ENCODE data around the gene ICA1L. TPM values are rescaled to one million over a fixed set of nuclear protein-coding genes. Genes with fewer than 3 reads are reported as not detected.
"Not testable (repeated sequence)": the region's sequence is repeated elsewhere in the genome, so short reads cannot be mapped to it uniquely, and the experiment has no call there.

The ICA1L gene
- polyA plus RNA-seq (ENCODE audit: low read depth in 6 of 6): 1 to 10 TPM in 5 of 6 donors, under 1 TPM in 1; 0.89 to 4.8 (median 3.6) TPM

GRCh38 chr2:202871300-202872141 is at the start of gene ICA1L:
ICA1L (minus strand) TSS chr2:202871766; CDS start chr2:202829009, 42,757 bp downstream.
- H3K27ac Mint-ChIP-seq: peak within 1 kb of the TSS; percentile 63 to 92 (median 76)
- no peaks in the 10 kb centered on the region for H3K27me3 Mint-ChIP-seq
- peak; percentile 50 to 61 for ATAC-seq (ENCODE audit: low read depth in 2 of 2)
- peak; percentile 41 for DNase-seq
- peaks cover 4 to 12% (median 9%) of the 10 kb centered on the region in 3 donors for H3K4me1 Mint-ChIP-seq
- H3K9me3 Mint-ChIP-seq: no peaks in the 10 kb centered on the region
- H3K4me3 Mint-ChIP-seq: peak within 1 kb of the TSS; percentile 88 to 98 (median 97)
- H3K36me3 Mint-ChIP-seq: no peaks in the 10 kb centered on the region

DNA sequence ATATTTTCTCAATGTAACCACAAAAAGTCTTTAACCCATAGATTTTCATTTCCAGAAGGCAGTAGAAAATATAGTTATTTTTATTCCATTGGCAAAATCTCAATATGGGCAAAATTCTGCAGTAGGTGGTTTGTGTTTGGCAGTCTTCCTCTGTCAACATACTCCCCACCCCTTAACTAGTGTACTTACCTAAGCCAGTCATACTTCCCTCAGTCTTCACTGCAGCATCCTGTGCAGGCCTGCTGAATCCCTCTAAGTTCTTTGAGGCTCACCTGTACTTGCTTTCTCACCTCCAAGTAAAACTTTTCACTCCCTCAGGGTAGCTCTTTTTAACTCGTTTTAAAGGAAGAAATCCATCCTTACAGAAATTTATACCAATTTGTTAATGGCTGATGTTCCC is 47.3 kb upstream of the ICA1L start:
- Mint-ChIP-seq H3K27ac (no peak overlapping the region), H3K36me3 (no peaks in the 10 kb centered on the region), H3K4me3 (no peak overlapping the region), H3K27me3 (no peaks in the 10 kb centered on the region), H3K9me3 (no peaks in the 10 kb centered on the region), H3K4me1 (no peaks in the 10 kb centered on the region)
- no peak for DNase-seq
- ATAC-seq (ENCODE audit: low read depth in 2 of 2): no peak

GRCh38 chr2:202912342-202913201 is 41.0 kb upstream of the ICA1L start:
- not testable (repeated sequence) for H3K27me3 Mint-ChIP-seq, H3K36me3 Mint-ChIP-seq, DNase-seq, H3K9me3 Mint-ChIP-seq
- Mint-ChIP-seq H3K27ac (peak overlapping the region; percentile 88 to 99 (median 98)), H3K4me1 (peaks cover 15 to 20% (median 17%) of the 10 kb centered on the region in 3 donors), H3K4me3 (peak overlapping the region; percentile 85 to 100 (median 98))
- ATAC-seq (ENCODE audit: low read depth in 2 of 2): peak; percentile 46 to 52

- peak; percentile 93 for DNase-seq
- Mint-ChIP-seq H3K4me3 (peak within 1 kb of the TSS; percentile 85 to 100 (median 98)), H3K27me3 (no peaks in the 10 kb centered on the region), H3K27ac (peak within 1 kb of the TSS; percentile 88 to 99 (median 98)), H3K36me3 (no peaks in the 10 kb centered on the region), H3K4me1 (peaks cover 15 to 20% (median 17%) of the 10 kb centered on the region in 3 donors), H3K9me3 (no peaks in the 10 kb centered on the region)
- ATAC-seq (ENCODE audit: low read depth in 2 of 2): peak; percentile 83 to 84
Observed at GRCh38 chr2:202911512-202912341, 40.2 kb upstream of the ICA1L start, which contains the start of the genes CARF and WDR12. CARF (plus strand) TSS chr2:202912275; CDS start chr2:202941903, 29,628 bp downstream. WDR12 (minus strand) TSS chr2:202911673; CDS start chr2:202911476, 197 bp downstream.

- Mint-ChIP-seq H3K4me1 (peaks cover 15 to 20% (median 17%) of the 10 kb centered on the region in 3 donors), H3K27me3 (no peaks in the 10 kb centered on the region), H3K9me3 (no peaks in the 10 kb centered on the region), H3K36me3 (no peaks in the 10 kb centered on the region), H3K4me3 (peak overlapping the region; percentile 85 to 100 (median 98)), H3K27ac (peak overlapping the region; percentile 88 to 99 (median 98))
- ATAC-seq (ENCODE audit: low read depth in 2 of 2) (peak; percentile 2 to 3), DNase-seq (no peak)
Observed at GRCh38 chr2:202911203-202911511, 39.6 kb upstream of the ICA1L start.

- DNase-seq (no peak), ATAC-seq (ENCODE audit: low read depth in 2 of 2) (no peak)
- peak overlapping the region in 1 of 6 donors; percentile 99 for H3K27ac Mint-ChIP-seq
- peaks cover 15 to 20% (median 17%) of the 10 kb centered on the region in 3 donors for H3K4me1 Mint-ChIP-seq
- H3K36me3 Mint-ChIP-seq: peaks cover 0 to 1% of the 10 kb centered on the region in 2 donors
- H3K9me3 Mint-ChIP-seq: no peaks in the 10 kb centered on the region
- peak overlapping the region; percentile 85 to 100 (median 98) for H3K4me3 Mint-ChIP-seq
- H3K27me3 Mint-ChIP-seq: no peaks in the 10 kb centered on the region
Observed at GRCh38 chr2:202910698-202911097, 39.1 kb upstream of the ICA1L start.

DNA sequence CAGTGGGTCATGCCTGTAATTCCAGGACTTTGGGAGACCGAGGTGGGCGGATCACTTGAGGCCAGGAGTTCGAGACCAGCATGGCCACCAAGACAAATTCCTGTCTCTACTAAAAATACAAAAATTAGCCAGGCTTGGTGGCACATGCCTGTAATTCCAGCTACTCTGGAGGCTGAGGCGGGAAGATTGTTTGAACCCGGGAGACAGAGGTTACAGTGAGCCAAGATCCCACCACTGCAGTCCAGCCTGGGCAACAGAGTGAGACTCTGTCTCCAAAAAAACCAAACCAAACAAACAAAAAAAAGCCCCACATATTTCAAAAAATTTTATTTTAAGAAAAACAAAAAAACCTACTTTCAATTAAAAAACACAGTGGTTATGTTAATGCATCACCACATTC is 38.7 kb upstream of the ICA1L start:
- H3K27me3 Mint-ChIP-seq; H3K36me3 Mint-ChIP-seq; DNase-seq; H3K9me3 Mint-ChIP-seq; ATAC-seq (ENCODE audit: low read depth in 2 of 2): not testable (repeated sequence)
- Mint-ChIP-seq H3K27ac (peak overlapping the region in 1 of 6 donors; percentile 20), H3K4me1 (peaks cover 15 to 20% (median 17%) of the 10 kb centered on the region in 3 donors), H3K4me3 (peak overlapping the region; percentile 15 to 98 (median 84))

- ATAC-seq (ENCODE audit: low read depth in 2 of 2) (no peak), DNase-seq (no peak)
- Mint-ChIP-seq H3K27ac (peak overlapping the region in 1 of 6 donors; percentile 32), H3K4me1 (peaks cover 15 to 20% (median 17%) of the 10 kb centered on the region in 3 donors), H3K9me3 (peaks cover 0 to 3% (median 0%) of the 10 kb centered on the region in 7 donors), H3K36me3 (peaks cover 4 to 5% of the 10 kb centered on the region in 2 donors), H3K27me3 (no peaks in the 10 kb centered on the region), H3K4me3 (peak overlapping the region in 7 of 8 donors; percentile 39 to 98 (median 82))
Observed at GRCh38 chr2:202909394-202910192, 38.0 kb upstream of the ICA1L start.

GRCh38 chr2:202908186-202908585 is 36.6 kb upstream of the ICA1L start:
- H3K27me3 Mint-ChIP-seq: no peaks in the 10 kb centered on the region
- peaks cover 17 to 19% (median 19%) of the 10 kb centered on the region in 3 donors for H3K4me1 Mint-ChIP-seq
- H3K27ac Mint-ChIP-seq: peak overlapping the region in 2 of 6 donors; percentile 55 to 84
- H3K36me3 Mint-ChIP-seq: peaks cover 5 to 15% of the 10 kb centered on the region in 2 donors
- no peak for DNase-seq
- H3K9me3 Mint-ChIP-seq: peaks cover 0 to 5% (median 0%) of the 10 kb centered on the region in 7 donors
- ATAC-seq (ENCODE audit: low read depth in 2 of 2): no peak
- peak overlapping the region in 1 of 8 donors; percentile 92 for H3K4me3 Mint-ChIP-seq

DNA sequence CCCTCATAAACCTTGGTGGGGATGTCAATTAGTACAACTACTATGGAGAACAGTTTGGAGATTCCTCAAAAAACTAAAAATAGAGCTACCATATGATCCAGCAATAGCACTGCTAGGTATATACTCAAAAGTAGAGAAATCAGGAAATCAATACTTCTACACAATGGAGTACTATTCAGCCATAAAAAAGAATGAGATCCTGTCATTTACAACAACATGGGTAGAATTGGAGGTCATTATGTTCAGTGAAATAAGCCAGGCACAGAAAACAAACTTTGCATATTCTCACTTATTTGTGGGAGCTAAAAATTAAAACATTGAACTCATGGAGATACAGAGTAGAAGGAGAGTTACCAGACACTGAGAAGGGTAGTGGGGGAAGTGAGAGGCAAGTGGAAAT is 33.9 kb upstream of the ICA1L start:
- not testable (repeated sequence) for DNase-seq; H3K27ac Mint-ChIP-seq; ATAC-seq (ENCODE audit: low read depth in 2 of 2); H3K9me3 Mint-ChIP-seq; H3K27me3 Mint-ChIP-seq
- H3K4me1 Mint-ChIP-seq: peaks cover 5 to 16% (median 11%) of the 10 kb centered on the region in 3 donors
- H3K36me3 Mint-ChIP-seq: peaks cover 10 to 19% of the 10 kb centered on the region in 2 donors
- peak overlapping the region in 1 of 8 donors; percentile 29 for H3K4me3 Mint-ChIP-seq

GRCh38 chr2:202885190-202885589 is 13.6 kb upstream of the ICA1L start:
- H3K36me3 Mint-ChIP-seq: peaks cover 14 to 15% of the 10 kb centered on the region in 2 donors
- no peaks in the 10 kb centered on the region for H3K27me3 Mint-ChIP-seq
- H3K27ac Mint-ChIP-seq: no peak overlapping the region
- no peak for ATAC-seq (ENCODE audit: low read depth in 2 of 2)
- no peak for DNase-seq
- H3K9me3 Mint-ChIP-seq: no peaks in the 10 kb centered on the region
- no peaks in the 10 kb centered on the region for H3K4me1 Mint-ChIP-seq
- no peak overlapping the region for H3K4me3 Mint-ChIP-seq

Data from naive B cell (primary cell).